NCI-H82 treated with DMSO at 0.1 percent for 48 hours (cell line): ENCODE results near the gene DGCR8.

Experiments
- DNase-seq: peaks from one replicate; lab custom pipeline; 2025; ENCODE audit not compliant: unreplicated experiment; lab: John Stamatoyannopoulos, UW

Gene DGCR8

GRCh38 chr22:20079745-20080444 is at the start of gene DGCR8:
Gene DGCR8 (plus strand): TSS chr22:20080241. CDS start chr22:20085964, 5,723 bp downstream.
- peak; percentile 76 for DNase-seq

GRCh38 chr22:20031732-20032406 is 48.2 kb upstream of the DGCR8 start:
- DNase-seq = no peak

- no peak for DNase-seq
Measured at GRCh38 chr22:20032407-20032991, 47.5 kb upstream of the DGCR8 start.

- DNase-seq = no peak
Measured at GRCh38 chr22:20033045-20033706, 46.9 kb upstream of the DGCR8 start.

- no peak for DNase-seq
Measured at GRCh38 chr22:20034143-20034542, 45.9 kb upstream of the DGCR8 start.

GRCh38 chr22:20035375-20036083 is 44.5 kb upstream of the DGCR8 start:
- DNase-seq = no peak

- DNase-seq = no peak
Measured at GRCh38 chr22:20036084-20036482, 44.0 kb upstream of the DGCR8 start.

GRCh38 chr22:20036535-20037392 is 43.3 kb upstream of the DGCR8 start:
- DNase-seq = no peak

- DNase-seq = no peak
Measured at GRCh38 chr22:20037419-20037818, 42.6 kb upstream of the DGCR8 start.

- DNase-seq = no peak
Measured at GRCh38 chr22:20038574-20038973, 41.5 kb upstream of the DGCR8 start.

- DNase-seq = no peak
Measured at GRCh38 chr22:20039683-20040325, 40.2 kb upstream of the DGCR8 start.

- DNase-seq = no peak
Measured at GRCh38 chr22:20040327-20041200, 39.5 kb upstream of the DGCR8 start.

GRCh38 chr22:20043057-20043996 is 36.7 kb upstream of the DGCR8 start:
- DNase-seq = no peak

- DNase-seq = no peak
Measured at GRCh38 chr22:20043997-20044342, 36.1 kb upstream of the DGCR8 start.

- DNase-seq = no peak
Measured at GRCh38 chr22:20044495-20045151, 35.4 kb upstream of the DGCR8 start.

GRCh38 chr22:20046730-20047129 is 33.3 kb upstream of the DGCR8 start:
- DNase-seq = no peak

GRCh38 chr22:20051927-20052308 is 28.1 kb upstream of the DGCR8 start:
- no peak for DNase-seq
